ENCODE results near the gene ST8SIA6.
"Not testable (repeated sequence)": the region's sequence is repeated elsewhere in the genome, so short reads cannot be mapped to it uniquely, and the experiment has no call there.

Gene ST8SIA6

DNA sequence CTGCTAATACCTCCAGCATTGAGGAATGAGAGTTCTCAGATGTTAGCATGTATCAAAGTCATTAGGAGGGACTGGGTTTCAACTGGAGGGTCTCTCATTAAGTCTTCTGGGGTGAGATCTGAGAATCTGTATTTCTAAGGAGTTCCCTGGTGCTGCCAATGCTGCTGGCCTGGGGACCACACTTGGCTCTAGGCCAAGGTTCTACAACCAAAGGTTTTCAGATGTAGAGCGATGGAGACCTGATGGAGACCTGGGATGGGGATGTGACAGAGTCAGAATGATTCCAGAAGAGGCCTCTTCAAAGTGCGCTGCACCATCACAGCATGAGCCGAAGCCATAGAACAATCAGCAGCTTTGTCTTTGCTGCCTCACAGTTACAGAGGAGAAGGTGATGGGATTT lies 27.2 kb downstream of the ST8SIA6 start:
- DNase-seq (ENCODE audit: low read depth in 2 of 2), result no peak

DNA sequence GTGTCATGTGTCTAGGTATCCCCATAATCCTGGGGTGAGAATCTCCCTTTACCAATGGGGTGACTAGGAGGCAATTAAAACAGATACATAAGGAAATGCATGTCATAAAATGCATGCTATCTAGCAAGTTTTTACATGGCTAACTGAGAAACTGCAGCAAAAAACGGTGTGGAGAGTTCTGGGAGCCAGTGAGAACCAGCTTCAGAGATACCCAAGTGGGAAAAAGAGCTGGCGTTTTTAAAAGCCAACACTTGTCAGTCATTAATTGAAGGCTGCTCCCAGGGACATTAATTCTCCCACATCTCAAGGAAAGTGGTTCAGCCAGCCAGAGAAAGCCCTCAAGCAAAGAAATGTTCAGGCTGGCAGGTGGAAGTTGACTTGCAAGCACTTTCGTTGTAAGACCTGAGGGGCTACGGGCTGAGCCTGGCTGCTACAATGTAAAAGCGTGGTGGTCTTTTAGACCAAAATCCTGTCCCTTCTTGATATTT lies 28.1 kb downstream of the ST8SIA6 start:
- DNase-seq (ENCODE audit: low read depth in 2 of 2), result no peak

DNA sequence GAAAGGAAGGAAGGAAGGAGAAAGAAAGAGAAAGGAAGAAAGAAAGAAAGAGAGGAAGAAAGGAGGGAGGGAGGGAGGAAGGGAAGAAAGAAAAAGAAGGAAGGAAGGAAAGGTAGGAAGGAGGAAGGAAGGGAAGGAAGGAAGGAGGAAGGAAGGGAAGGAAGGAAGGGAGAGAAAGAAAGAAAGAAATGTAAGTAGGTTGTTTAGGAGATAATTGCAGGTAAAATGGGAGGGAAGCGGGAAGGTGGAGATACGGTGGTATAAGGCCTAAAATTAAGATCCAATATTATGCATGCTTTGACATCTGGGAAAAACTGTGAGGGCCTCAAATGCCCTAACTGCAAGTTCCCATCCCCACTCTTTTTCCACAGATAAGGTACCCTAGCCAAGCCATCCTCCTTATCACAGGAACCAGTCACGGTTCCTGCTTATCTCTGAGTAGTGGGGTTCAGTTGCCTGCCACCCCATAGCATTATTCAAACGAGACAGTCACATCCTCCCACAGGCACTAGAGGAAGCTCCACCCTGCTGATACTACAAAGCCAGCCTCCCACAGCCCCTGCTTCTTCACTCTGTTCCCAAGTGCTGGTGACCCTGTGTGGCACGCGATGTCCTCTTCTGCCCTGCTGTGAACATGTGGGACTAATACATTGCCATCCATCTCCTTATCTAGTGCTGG lies 28.7 kb downstream of the ST8SIA6 start:
- DNase-seq (ENCODE audit: low read depth in 2 of 2), result peak in 1 of 2 donors; percentile 20

DNA sequence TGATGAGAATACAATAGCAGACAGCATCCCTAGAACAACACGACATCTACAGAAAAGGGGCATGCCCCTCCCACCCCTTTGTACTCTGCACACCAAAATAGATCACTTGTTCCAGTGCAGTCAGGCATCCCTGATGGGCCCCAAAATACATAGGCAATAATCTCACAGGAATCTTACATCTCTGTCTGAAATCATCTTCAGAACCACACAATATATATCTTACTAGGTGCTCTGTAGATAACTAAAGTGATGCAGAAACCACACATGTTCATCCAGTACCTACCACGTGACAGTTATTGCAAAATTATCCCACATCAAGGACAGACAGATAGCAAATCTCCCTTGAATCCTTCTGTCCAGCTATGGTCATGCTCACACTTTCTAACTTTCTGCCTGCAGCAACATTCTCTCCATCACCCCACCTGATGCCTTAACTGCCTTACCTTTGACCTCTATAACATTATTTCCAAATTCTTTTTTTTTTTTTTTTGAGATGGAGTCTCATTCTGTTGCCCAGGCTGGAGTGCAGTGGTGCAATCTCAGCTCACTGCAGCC lies 30.7 kb downstream of the ST8SIA6 start:
- no peak for DNase-seq (ENCODE audit: low read depth in 2 of 2)

DNA sequence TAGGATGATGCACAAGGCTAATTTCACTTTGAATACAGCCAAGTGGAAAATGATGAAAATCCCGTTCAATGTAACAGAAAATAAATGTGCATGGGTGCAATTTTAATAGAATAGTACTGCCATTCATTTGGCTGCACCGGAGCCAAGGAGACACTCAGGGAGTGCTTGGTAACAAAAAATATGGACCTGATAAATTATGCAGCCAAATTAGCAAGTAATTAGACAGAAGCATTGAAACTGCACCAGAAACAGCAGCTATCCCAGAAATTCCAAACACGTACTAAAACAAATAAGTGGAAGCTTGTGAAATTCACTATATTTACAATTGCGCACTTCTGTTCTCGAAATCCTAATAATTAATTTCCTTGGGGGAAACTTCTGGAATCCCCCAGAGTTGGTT lies 31.5 kb downstream of the ST8SIA6 start:
- DNase-seq (ENCODE audit: low read depth in 2 of 2), result no peak

DNA sequence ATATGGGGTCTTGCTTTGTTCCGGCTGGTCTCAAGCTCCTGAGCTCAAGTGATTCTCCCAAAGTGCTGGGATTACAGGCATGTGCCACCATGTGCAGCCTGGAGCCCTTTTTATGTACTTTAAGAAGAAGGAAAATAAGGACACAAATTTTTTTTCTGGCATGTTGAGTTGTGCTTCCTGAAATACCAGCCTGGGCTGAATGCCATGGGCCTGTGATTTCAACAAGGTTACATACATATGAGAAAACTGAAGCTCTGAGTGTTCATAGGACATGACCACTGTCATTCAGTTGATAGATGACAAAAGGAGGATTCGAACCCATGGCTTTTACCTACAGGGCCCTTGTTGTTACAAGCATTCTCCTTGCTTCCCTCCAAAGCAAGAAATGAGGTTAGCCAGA lies 36.1 kb downstream of the ST8SIA6 start:
- DNase-seq (ENCODE audit: low read depth in 2 of 2), result no peak

DNA sequence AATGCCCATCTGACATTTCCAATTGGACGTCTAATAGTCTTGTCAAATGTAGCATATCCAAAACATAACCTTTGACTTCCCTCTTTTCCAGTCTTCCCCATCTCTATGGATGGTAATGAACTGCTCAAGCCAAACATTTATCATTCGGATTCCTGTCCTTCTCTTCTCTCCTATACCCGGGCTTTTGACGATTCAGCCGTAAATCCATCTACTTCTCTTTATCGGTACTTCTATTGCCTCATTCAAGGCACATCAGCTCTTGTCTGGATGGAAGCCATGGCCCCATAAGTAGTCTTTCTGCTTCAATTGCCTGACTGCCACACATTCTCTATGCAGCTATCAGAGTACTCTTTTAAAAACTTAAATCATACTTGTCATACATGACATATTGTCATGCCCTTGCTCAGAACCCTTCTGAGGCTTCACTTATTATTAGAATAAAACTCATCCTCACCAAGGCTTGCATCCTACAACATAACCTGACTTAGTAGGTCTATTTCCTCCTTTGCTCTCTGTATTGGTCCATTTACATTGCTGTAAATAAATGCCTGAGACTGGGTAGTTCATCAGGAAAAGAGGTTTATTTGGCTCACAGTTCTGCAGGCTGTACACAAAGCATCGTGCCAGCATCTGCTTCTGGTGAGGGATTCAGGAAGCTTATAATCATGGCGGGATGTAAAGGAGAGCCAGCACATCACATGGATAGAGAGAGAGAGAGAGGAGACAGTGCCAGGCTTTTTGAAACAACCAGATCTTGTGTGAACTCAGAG lies 37.8 kb downstream of the ST8SIA6 start:
- DNase-seq (ENCODE audit: low read depth in 2 of 2), result no peak

DNA sequence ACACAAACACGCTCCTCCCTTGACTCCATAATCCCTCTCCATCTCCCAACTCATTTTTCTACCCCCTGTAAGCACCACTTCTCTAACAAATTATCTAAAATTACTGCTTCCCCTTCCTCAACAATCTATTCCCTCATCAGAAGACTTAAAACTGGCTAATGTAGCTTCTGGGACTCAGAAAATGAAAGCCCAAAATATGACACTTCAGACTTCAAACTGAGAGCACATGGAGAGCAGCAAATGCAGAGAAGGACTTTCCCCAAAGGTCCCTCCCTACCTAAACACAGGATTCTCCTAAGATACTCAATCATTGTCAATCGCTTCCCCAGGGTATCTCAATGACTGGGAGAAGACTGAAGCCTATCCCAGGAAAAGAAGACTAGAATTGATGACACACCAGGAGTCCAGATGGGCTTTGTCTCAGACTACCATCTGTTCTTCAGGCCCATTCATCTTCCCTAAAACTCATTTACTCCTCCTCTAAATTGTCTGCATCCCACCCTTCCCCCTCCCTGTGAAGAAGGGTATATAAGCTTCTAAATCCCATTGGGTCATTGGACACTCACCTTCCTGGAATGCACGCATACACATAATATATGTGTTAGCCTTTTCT lies 39.2 kb downstream of the ST8SIA6 start:
- DNase-seq (ENCODE audit: low read depth in 2 of 2), result no peak

DNA sequence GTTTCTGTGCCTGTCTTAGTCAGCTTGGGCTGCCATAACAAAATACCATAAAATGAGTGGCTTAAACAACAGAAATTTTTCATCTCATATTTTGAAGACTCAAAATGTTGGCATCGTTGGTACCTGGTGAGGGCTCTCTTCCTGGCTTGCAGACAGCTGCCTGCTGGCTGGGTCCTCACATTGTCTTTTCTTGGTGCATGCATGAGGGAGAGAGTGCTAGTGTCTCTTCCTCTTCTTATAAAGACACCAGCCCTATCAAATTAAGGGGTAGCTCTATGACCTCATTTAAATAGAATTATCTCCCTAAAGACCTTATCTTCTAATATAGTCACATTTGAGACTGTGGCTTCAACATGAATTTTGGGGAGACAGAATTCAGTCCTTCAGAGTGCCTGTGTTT lies 39.9 kb downstream of the ST8SIA6 start:
- no peak for DNase-seq (ENCODE audit: low read depth in 2 of 2)

DNA sequence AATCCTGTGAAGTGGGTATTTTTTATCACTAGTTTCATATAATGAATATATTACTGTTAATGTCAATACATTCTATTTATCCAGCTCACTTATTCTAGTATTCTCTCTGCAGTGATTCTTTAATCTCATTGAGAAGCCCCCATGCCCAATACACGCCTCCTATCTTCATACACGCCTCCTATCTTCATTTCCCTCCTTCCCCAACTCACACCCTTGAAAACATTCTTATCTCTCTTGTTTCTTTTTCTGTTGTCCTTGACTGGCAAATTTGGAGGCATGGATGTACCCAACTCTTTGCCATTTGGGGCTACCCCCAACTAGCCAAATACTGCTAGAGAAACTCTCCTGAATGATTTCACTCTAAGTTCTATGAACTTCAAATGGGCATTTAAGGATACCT lies 40.5 kb downstream of the ST8SIA6 start:
- no peak for DNase-seq (ENCODE audit: low read depth in 2 of 2)

DNA sequence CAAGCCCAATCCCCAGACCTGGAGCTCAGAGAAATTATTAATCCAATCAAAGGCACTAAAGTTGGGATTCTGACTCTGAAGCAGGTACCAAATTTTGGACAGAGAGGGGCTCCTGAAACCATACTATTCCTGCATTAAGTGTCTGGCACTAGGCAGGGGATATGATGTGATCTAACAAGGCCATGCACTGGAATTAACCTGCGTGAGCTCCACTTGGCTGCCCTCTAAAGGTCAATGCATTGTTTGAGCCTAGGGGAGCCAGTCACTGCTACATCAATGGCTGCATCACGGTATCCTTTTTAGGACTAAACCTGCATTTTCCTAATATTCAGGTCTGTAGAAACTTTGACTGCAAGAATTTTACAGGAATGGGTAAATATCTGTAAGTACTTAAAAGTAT lies 42.1 kb downstream of the ST8SIA6 start:
- DNase-seq (ENCODE audit: low read depth in 2 of 2), result no peak

DNA sequence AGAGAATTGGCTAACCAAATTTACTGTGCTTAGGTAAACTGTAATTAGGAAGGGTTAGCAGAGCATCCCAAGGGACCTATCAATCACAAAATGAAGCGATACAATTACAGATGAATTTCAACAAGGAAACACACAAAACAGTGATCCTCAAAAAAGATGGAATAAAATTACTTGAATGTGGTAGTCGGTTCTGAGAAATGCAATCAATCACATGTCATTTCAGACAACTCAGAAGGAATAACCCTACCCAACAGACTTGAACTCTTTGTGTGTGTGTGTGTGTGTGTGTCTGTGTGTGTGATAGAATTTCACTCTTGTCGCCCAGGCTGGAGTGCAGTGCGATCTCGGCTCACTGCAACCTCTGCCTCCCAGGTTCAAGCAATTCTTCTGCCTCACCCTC lies 43.5 kb downstream of the ST8SIA6 start:
- DNase-seq (ENCODE audit: low read depth in 2 of 2), result no peak

DNA sequence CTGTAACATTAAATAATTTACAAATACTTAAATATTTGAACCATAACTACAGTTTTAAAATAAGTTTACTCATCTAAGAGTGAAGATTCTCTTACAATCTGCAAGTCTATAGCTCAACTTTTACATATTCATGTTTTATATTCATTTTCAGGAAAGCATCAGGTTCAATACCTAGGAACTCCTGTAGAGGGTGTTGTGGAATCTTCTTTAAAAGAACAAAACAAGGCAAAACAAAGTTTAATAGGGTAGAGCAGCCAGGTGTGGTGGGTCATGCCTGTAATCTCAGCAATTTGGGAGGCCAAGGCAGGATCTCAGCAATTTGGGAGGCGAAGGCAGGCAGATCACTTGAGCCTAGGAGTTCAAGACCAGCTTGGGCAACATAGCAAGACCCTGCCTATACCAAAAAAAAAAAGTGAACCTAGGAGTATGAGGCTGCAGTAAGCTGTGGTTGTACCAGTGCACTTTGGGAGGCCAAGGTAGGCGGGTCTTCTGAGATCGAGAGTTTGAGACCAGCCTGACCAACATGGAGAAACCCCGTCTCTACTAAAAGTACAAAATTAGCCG lies 45.1 kb downstream of the ST8SIA6 start:
- DNase-seq (ENCODE audit: low read depth in 2 of 2), result no peak

DNA sequence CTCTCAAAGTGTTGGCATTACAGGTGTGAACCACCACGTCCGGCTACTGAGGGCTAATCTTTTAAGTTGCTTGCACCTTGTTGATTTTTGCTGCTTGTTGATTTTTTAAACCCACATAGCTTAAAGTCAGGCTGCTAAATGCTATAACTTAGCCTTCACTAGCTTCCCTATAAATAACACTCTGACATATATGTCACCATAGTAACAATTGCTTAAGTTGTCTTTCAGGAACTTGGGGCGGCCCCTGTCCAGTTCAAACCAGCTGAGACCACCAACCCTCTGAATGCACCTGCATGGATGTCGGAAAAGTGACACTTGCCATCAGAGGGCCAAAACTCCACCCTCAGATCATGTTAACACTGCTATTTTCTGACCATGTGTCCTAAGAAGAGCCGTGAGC lies 47.3 kb downstream of the ST8SIA6 start:
- no peak for DNase-seq (ENCODE audit: low read depth in 2 of 2)

DNA sequence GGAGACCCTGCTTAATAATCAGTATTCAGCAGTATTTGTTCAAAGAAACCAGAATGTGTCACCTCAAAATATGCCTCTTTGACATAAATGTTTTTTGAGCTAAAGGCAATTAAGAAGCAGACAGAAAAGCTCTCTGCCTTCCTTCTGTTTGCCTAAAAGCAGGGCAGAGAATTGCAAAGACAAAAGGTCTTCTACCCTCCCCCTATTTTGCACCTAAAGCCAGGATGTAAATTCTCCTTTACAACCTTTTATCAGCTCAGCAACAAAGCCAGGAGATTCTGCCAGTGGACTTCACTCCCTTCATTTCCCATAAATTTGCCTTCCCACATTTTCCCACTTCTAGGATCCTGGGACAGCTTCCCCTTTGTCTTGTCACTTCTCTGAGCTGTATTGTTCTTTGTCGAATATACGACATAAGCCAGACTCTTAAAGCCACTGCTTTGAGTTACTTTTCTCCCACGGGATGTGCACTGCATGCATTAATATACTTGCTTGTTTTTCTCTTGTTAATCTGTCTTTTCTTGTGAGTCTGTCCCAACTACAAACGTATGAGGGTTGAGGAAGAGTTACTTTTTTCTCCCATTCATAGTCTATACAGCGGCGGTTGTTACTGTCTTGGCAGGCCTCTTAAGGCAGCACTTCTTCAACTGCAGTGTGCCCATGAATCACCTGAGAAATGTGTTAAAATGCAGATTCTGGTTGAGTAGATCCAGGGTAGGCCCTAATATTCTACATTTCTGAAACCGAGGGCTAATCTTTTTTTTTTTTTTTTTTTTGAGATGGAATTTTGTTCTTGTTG lies 48.2 kb downstream of the ST8SIA6 start:
- no peak for DNase-seq (ENCODE audit: low read depth in 2 of 2)

DNA sequence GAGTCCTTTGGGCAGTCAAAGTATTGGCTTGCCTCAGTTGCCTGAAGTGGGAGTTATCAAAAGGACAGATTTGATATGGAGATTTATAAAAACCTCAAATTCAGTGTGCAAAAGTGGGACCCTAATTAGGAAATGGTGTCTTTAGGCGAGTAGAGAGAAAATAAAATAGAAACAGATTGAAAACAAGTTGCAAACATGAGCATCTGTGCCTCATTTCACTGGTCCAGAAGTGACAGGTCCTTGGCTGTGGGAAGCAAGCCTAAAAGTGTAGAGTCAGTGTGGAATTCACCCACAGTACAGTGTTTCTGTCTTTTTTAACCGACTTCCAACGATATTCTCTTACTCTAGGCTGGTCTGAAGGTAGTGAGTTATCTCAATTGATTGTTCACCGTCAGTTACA lies 51.2 kb downstream of the ST8SIA6 start:
- no peak for DNase-seq (ENCODE audit: low read depth in 2 of 2)

DNA sequence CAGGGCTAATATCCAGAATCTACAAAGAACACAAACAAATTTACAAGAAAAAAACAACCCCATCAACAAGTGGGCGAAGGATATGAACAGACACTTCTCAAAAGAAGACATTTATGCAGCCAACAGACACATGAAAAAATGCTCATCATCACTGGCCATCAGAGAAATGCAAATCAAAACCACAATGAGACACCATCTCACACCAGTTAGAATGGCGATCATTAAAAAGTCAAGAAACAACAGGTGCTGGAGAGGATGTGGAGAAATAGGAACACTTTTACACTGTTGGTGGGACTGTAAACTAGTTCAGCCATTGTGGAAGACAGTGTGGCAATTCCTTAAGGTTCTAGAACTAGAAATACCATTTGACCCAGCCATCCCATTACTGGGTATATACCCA lies 52.4 kb downstream of the ST8SIA6 start:
- DNase-seq (ENCODE audit: low read depth in 2 of 2), result not testable (repeated sequence)

DNA sequence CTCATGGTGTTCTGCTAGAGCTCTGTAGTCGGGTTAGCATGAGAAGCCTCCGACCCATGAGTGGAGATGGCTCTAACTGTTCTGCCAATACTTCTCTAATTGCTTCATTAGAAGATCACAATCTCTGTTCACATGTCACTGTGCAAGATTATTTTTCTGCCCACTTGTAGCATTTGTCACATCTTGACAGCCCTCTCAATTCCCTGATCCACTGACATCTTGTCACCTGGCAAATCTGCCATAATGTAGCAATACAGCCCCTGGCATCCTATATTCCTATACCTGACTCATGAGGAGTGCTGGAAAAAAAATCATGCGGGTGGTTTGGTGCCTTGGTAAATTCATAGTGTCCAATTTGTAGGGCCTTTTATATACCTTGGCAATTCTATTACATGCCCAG lies 58.4 kb downstream of the ST8SIA6 start:
- DNase-seq (ENCODE audit: low read depth in 2 of 2), result no peak

DNA sequence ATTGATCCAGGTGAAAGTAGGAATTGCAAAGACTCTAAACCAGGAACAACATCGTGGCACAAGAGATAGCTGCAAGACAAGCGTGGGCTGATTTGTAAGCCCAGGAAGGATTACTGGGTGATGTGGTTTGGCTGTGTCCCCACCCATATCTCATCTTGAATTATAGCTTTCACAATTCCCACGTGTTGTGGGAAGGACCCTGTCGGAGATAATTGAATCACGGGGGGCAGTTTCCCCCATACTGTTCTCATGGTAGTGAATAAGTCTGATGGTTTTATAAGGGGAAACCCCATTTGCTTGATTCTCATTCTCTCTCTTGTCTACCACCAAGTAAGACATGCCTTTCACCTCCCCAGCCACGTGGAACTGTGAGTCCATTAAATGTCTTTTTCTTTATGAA lies 59.5 kb downstream of the ST8SIA6 start:
- DNase-seq (ENCODE audit: low read depth in 2 of 2), result no peak

DNA sequence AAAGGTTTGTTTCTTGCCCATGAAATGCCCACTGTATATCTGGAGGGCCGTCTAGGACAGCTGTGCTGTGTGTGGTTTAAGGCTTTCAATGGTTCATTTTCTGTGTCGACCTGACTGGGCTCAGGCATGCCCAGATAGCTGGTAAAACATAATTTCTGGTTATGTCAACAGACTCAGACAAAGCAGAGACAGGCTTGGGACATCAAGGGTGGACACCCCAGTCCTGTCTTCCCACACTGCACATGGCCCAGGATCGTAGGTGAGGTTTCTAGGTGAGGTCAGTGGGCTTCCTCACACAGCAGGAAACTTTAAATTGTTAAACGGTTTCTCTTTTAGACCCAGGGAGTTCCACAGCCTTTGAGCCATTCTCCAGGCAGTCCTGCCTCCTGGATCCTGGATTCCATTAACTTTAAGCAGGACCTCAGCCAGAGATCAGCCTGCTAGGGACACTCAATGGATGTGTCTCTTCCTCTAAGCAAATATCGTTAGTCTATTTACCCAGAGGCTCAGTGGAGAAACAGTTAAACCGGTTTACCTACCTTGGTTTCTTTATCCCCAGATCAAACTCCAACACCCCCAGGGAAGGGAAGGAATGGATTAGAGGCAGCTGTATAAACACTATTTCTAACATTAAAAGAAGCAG lies 66.4 kb downstream of the ST8SIA6 start:
- no peak for DNase-seq (ENCODE audit: low read depth in 2 of 2)

DNA sequence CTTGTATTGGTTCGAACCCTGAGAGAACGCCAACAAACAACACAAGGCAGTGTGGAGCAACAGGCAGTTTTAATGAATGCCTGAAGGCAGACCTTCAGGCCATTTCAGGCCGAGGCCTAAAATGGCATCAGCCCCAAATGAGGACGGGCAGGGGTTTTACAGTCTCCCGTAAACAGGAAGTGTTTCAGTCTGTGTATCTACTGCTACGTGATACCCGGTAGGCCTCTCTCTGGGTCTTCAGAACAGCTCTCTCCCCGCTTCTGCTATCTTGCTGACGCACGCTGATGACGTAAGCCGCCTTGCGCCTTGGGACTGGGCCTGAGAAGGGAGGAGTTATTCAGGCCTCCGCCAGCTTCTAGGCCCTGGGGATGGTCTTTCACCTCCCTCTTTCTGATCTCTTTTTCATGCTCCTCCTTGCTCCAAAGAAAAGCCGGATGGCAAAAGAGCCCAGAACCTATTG lies 67.7 kb downstream of the ST8SIA6 start:
- DNase-seq (ENCODE audit: low read depth in 2 of 2), result no peak

All from stimulated activated CD4-positive, alpha-beta T cell treated with anti-CD3 and anti-CD28 coated beads, Interleukin-1b, Interleukin-23, amount 100 ng/mL, for 4 hours (primary cell).